T1000 (cell line): ENCODE results near the gene GNG12.
A peak's percentile ranks its signal among the peaks of the same experiment; 100 is the strongest.

Experiments used
- DNase-seq: peaks from one replicate; lab custom pipeline; 2025; ENCODE audit warnings: mixed read lengths; lab: John Stamatoyannopoulos, UW

The GNG12 gene

DNA sequence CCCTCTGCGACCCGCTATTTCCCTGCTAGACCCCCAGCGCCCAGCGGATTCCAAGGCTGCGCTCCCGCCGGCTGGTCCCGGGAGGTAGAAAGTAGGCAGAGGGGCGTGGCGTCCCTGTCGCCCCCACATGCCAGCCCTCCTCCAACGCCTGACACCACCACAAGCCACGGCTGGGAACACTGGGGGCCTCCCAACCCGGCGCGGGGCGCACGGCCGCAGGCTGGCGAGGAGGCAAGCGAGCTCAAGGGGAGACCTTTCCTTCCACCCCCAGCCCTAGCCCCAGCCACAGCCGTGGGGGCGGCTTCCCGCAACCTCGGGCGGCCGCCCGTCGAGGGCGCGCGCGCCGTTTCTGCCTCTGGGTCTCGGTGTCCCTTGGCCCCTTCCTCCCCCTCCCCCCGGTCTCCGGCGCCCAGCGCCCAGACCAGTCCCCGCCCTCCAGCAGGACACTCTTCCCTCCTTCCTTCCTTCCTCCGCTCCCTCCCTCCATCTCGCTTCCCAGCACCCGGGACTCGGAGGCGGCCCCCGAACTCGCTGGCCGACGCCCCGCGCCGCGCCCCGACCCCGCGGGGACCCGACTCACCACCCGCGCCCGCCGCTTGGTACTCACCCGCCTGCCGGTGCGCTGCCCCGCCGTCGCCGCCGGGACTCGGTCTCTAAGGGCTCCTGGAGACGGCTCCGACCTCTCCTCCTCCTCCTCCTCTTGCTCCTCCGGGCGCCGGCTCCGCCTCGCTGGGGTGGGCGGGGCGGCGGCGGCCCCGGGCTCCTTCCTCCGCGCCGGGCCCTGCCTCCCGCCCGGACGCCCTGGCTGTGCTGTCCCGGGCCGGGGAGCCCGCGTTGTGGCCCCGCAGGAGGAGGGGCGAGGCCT is at the start of gene GNG12:
Gene GNG12, minus strand, starts transcription at position 731 of the 865 bp plus-strand sequence. CDS start 125,781 bp downstream, outside the sequence.
- peak; percentile 81 for DNase-seq

DNA sequence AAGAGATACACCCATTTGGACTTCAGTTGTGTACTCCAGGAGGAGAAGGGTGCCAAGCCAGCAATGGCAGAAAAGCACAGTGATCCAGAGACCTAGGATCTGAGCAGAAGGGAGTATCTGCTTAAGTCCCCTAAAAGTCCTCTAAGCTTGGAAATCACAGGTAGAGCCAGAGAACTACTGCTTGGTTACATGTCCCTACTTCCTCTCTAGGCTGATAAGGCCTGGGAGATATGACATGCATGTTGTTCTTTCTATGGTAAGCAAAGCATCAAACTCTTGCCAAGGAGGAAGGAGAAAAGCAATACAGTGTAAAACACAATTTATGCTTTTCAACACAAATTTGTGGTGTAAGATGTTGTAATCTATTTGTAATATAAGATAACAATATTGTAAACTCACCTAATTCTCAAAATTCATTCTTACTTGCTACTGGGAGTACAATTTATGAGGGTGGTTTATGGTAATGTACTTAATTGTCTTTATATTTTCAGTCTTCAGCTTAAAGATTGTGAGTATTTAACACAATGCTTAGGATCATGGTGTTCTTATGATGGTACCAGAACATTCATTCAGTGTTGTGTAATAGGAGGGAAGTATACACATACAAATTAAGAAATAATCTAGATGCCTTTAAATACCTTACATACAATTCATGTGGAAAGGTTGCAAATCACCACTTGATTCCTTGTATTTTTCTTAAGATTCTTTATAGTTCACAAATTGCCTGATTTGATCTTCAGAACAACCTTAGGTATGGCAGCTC is 49.1 kb upstream of the GNG12 start:
- DNase-seq = no peak

DNA sequence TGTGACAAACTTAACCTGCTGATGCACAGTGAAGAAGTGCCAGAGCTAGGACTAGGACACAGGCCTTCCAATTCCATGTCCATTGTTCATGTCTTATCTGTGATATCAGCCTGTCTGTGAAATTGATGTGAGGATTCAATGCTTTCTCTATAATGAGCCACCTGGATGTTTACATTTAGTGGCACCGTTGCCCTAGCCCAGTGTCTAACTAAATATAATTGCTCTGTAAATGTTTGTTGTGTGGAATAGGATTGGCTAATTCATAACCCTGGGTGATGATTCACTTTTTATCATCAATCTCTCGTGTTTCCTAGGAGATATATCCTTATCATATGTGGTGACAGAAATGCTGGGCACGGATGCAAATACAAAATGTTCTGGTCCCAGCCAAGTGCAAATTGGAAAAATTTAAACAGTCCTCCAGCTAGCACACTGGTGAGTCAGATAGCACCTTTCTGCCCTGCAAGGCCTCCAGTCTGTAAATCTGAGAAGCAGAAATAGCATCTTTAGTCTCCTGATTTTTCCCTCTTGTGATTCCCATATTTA is 46.9 kb upstream of the GNG12 start:
- DNase-seq = peak; percentile 46

DNA sequence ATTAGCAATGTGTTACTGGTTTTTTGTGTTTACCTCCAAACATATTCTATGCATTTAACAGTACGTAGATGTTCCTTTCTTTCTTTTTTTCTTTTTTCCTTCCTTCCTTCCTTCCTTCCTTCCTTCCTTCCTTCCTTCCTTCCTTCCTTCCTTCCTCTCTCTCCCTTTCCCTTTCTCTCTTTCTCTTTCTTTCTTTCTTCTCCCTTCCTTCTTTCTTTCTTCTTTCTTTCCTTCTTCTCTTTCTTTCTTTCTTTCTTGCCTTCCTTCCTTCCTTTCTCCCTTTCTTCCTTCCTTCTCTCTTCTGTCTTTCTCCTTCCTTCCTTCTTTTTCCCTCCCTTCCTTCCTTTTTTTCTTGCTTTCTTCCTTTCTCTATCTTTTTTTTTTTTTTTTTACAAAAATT is 46.2 kb upstream of the GNG12 start:
- DNase-seq = no peak

DNA sequence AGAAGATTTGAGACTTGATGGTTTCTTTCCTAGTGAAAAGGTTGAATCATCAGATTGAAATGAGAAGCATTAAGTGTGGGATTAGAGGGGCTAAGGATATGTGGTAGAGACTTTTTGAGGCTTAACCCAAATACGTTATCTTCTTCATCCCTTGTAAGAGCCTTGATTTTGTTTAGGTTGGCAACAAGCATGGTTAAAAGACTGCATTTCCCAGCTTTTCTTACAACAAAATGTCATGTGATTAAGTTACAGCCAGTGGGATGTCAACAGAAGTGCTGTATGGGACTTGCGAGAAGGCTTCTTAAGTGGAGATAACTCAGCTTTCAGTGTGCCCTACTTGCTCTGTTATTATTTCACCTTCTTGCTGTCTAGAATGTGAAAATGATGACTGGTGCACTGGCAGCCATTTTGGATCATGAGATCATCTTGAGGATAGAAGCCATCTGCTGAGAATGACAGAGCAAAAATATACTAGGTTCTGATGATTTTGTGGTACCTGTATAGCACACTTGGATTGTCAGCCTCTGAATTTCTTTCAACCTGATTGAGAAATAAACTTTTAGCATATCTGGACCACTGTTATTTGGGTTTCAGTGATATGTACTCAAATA is 41.3 kb upstream of the GNG12 start:
- no peak for DNase-seq

DNA sequence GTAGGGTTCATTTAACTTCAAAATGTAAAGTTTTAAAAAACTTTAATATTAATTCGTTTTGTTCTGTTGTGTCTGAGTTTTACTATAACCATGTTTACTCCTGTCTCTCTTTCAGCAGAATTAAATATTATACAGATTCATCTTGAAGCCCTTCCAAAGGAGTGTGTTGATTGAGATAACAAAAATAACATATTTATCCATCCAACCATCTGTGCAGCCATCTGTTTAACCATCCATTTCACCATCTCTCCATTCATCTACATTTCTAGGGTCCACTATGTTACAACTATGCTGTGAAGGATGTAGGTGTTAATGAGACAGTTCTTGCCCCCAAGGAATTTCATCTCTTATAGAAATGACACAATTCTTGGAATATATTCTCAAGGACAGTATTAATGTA is 36.0 kb upstream of the GNG12 start:
- no peak for DNase-seq

DNA sequence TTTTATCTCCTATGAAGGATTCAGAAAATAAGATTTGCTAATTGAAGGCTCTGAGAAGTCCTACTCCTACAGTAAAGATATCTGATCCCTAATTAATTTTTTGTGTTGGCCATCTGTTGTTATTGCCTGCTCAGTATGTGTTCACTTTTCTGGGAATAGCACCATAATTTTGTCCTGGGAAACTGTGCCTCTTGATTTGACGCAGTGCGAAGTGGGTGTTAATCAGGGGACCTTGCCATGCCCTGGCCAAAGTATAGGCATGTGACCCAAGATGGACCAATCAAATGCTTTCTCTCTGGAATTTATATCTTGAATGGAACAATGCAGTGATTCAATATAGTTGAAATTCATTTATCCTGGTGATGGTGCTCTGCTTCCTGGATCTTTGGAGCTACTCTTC is 30.4 kb upstream of the GNG12 start:
- DNase-seq = no peak

DNA sequence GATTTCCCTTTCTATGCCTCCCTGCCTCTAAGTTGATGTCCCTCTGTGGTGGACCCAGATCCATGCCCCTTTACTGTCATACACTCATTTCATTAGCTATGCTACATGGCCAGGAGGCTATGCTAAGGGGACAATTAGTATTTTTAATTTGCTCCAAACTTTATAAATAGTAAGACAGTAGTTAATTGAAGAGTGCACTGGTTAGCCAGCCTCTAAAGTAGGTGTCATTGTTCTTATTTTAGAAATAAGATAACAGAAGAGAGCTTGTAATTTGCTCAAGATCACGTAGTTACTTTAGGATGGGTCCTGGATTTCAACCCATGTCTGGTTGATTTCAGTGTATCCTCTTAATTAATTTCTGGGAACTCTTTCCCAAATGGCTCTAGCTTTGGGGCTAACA is 29.4 kb upstream of the GNG12 start:
- no peak for DNase-seq

DNA sequence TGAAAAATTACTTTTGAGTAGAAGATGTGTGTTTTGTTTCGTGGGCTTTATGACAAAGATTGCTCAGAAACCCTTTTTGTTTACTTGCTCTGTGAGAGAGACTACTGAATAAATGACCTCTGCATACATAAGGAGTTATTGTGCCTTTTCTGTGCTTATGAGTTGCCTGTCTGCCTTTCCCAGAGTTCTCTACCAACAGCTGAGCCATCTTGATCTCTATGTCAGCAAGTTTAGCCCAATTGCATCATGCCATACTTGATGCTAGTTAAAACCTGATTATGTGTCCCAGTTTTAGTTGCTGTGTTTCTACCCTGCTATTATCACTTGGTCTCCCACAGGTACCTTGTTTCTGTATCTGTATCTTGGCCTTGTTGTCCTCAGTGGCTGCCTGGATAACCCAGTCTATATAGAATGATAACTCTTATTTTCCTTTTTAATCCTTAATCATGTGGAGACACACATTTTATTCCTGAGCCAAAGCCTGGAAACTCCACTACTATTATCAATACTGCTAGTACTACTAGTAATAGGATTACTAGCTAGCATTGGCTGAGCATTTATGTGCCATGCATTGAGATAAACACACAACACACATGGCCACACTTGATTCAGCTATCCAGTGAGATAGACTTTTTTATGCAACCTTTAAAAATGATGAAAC is 28.7 kb upstream of the GNG12 start:
- no peak for DNase-seq

DNA sequence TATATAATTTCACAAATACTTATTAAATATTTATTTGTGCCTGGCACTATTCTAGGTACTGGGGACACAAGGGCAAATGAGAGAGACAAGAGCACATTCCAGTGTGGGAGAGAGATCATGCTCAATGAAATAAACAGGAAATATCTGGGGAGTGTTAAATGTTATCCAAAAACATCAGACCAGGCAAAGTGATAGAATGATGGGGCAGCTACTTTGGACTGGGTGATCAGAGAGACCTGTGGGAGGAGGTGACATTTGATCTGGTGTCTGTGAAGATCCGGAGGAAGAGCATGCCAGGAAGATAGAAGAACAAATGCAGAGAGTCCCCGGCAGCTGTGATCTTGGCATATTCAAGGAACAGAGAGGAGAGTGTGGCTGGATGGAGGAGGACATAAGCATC is 27.5 kb upstream of the GNG12 start:
- no peak for DNase-seq

DNA sequence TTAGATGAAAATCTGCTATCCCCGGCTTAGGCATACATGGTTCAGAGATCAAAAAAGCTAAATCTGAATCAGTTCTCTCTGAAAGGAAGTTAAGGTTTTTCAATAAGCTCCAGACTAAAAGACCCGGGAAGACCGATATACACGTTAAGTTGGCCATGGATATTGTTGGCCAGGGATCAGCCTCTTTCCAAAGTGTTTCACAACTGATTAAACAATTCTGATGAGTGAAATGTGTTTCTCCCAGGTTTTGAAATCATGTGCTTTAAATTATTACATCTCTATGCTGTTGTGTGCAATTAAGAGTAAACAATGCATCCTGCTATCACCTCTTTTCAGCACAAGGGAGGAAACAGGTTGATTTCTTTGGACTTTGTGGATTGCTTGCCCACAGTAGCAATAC is 23.7 kb upstream of the GNG12 start:
- DNase-seq = no peak

DNA sequence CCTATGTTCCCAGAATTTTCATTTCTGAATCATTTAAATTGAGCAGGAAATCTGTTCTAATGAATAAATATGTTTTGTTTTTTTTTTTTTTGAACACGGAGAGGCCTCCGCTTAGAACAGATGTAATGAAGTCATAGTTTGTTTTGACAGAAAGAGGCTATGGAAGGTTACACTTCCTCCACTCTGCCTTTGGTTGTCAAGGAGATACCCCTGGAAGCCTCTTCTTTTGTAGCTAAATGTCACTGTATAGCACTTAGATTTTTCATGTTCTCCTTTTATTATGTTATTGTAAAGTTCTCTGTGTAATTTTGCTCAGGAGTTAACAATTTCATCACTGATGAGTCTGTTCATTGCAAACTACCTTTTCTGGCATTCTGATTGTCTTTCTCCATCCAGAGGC is 22.7 kb upstream of the GNG12 start:
- no peak for DNase-seq

DNA sequence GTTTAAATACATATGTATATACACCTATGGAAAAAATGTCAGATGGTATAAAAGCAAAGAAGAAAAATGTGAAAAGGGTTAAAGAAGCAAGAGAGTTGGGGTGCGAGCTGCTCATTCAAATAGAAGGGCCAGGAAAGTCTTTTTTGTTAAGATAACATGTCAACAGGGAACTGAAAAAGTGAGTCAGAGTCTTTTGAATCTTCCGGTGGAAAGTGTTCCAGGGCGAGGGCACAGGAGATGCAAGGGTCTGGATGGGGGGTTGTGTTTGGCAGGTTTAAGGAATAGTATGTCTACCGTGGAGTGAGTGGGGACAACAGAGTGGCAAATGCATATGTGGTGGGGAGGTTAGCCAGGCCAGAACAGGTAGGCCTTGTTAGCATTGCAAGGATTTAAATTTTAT is 22.2 kb upstream of the GNG12 start:
- no peak for DNase-seq

DNA sequence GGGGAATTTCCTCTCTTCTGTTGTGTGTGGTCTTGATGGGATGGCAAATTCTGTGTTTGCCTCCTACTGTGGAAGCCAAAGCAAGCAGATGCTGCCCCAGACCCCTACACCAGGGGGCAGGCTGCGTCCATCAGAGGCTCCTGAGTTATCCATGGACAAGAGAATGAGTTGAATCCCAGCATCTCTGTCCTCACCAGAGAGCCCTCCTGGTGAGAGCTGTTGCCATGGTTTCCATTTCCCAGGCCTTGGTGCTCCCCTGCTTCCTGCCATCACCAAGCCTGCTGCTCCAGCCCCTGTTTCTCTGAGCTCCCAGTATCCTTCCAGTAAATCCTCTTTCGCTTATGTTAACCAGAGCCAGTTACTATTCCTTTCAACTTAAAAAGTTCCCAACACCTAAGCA is 20.4 kb upstream of the GNG12 start:
- peak; percentile 67 for DNase-seq

DNA sequence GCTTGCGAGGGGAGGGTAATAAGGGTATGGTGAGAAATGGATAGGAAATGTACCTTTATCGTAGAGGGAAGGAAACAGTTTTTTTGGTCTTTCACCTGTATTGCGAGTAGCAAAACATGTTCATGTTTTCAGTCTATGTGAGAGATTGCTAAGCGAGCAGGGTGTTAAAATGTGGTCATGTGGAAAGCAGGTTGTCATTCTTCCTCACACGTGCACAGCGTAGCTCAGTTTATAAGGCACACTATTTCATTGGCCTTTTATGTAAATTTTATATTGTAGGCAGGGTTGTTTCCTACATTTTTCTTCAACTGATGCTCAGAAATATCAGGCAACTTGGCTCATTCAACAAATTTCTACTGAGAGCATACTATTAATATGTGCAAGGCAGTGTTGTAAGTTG is 18.5 kb upstream of the GNG12 start:
- DNase-seq = no peak

DNA sequence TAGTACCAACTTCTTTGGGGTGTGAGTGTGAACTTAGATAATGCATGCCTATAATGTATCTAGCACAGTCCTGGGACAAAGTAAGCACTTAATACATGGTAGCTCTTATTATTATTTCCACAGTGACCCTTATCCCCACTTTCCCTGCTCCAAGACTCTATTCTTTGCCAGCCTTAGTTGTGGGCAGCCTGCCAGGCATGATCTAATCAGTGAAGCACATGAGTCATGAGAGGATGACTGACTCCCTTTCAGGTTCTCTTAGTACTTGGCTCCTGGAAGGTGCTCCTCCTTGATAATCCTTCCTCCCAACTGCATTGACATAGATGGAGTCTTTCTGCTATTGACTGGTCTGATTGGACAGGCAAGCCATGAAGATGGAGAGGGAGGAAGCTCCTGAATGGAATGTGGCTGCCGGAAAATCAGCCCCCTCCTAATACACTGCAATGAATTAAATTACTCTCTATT is 17.4 kb upstream of the GNG12 start:
- DNase-seq = peak; percentile 56

DNA sequence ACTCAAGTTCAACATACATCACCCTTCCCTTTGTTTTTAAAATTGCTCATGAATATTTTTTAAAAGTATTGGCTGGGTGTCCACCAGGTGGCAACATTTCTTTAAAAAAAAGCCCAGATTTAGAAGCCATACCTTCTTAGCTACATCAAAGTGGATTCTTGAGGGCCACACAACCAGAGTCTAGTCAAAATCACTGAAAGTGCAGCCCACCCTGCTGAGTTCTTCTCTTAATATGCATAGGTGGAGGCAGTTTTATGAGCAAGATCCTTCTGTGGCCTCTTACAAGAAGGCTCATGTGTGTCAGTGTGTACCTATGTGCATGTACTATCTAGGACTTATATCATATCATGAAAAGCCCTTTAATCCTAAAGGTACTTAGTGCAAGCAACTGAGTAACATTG is 16.9 kb upstream of the GNG12 start:
- DNase-seq = peak; percentile 36

DNA sequence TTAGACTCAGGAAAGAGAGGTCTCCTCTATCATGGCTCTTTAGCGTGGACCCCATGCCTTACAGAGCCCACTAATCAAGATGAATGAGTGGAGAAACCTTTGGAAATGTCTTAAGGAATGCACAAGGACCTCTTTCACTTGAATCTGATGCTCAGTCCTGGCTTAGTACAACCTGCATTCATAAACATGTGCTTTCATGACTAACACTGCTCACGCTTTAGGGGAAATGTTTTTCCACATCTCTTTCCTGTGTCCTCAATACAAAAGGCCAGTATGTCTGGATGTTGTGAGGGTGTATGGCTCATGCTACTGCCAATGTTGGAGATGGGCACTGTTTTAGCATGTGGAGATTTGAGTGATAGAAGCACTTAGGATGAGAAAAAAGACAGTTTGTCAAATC is 14.2 kb upstream of the GNG12 start:
- no peak for DNase-seq

DNA sequence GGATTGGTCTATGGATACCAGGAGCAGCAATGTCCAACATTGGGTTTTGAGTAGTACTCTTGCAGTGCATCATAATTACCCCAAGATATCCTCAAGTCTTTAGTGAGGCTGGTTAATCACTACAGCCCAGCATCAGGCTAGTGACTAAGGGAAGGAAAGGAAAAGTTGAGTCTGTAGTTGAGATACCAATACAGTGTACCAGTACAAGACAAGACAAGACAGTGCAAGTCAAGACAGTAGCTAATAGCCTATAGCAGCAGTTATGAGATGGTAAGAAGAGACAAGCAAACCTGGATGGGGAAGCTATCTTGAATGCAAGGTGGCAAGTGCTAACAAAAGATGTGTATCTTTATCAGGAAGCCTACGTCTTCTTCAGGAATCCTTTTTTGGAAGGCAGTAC is 13.3 kb upstream of the GNG12 start:
- DNase-seq = no peak

DNA sequence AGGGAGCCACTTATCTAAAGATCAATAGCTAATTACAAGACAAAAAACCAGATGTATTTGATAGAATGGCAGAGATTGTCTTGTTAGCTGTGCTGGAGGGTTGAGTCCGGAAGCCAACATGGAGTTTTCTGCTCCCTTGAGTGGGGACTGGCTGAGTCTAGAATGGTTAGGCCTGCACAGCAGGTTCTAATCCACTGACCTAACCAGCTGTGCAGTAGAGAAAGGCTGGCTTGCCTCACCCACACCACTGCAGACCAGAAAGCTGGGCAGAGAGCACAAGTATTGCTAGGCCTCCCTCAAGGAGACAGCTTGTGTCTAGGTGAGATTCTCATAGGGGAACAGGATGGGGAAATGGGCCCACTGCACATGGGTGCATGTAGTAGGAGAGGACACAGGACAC is 11.7 kb upstream of the GNG12 start:
- no peak for DNase-seq

DNA sequence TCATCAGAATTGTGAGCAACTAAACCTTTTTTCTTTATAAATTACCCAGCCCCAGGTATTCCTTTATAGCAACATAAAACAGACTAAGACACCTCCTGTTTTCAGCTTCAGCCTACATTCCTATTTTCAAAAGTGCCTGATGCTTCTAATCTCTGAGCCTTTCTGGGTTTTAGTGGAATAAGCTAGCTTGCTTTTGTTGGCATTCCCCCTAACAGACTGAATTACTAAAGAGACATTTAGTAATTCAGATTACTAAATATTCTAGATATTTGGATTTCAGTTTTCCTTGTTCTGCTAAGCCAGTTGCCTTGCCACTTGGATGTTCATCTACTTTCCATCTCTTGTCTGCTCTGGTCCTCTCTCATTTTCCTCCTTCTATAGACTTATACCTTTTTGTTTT is 10.5 kb upstream of the GNG12 start:
- DNase-seq = no peak

DNA sequence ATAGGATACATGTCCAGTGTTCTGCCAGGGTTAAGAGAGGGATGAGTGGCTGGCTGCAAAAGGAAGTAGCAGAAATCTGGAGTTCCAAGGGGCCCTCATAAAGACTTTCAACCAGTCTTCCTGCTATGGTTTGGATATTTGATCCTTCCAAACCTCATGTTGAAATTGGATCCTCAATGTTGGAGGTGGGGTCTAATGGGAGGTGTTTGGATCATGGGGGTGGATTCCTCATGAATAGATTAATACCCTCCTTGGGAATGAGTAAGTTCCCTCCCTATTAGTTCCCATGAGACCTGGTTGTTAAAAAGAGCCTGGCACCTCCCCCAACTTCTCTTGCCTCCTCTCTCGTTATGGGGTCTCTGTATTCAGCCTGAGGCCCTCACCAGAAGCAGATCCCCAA is 10.1 kb upstream of the GNG12 start:
- no peak for DNase-seq
